Stimulated activated CD4-positive, alpha-beta T cell treated with anti-CD3 and anti-CD28 coated beads, Interleukin-1b, Interleukin-23, amount 100 ng/mL, for 1 hour (primary cell): ENCODE data around the gene BDKRB2.

ENCODE experiments used
- DNase-seq, 2 donors: peaks; one replicate each; pipeline ENCODE4 v3.0.0-alpha.2; 2020; ENCODE audit warnings: low read depth in 2 of 2

Gene BDKRB2

DNA sequence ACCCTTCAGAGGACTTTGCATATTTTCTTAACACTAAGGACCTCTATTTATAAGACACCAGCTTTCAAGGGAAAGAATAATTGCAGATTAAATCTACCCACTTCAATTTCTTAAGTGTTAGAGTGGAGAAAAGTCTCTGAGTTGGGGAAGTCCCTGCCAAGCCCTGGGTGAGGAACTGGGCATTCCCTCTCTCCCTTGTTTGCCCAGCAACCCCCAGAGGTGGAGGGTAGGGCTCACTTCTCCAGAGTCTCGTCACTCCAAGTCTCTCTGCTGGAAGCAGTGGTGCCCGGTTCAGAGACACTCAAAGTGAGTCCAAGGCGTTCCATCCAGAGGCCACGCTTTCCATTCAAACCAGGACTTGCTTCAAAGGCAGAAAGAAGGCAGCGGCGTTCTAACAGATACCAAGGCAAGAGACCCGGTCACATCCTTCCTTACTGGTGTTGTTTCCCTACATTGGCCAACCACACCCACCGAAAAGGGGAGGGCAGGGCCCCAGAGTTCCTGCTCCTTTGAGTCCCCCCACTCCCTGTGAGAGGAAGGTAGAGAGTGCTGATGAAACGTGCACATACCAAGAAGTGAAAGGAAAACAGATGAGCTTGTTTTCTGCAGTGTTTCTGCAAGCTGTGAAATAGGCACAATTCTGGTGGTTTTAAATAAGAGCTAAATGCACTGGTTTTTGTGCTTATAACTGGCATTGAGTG, 6.1 kb upstream of the BDKRB2 start:
- no peak for DNase-seq

DNA sequence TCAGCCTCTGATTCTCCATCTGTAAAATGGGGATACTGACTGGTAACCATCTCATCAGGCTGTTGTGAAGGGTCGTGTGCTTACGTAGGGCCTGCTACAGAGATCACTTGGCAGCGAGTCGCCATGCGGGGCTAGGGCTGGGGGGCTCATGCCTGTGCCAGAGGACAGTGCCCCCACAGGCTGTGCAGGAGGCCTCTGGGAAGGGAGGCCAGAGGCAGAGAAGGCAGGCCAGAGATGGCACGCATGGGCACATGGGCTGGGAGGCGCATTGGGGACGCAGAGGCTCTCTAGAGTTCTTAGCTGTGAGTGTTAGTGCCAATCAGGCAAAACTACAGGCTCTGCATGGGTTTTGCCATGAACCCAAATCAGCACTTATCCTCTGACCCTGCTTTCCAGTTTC, 3.5 kb upstream of the BDKRB2 start:
- DNase-seq, result no peak

DNA sequence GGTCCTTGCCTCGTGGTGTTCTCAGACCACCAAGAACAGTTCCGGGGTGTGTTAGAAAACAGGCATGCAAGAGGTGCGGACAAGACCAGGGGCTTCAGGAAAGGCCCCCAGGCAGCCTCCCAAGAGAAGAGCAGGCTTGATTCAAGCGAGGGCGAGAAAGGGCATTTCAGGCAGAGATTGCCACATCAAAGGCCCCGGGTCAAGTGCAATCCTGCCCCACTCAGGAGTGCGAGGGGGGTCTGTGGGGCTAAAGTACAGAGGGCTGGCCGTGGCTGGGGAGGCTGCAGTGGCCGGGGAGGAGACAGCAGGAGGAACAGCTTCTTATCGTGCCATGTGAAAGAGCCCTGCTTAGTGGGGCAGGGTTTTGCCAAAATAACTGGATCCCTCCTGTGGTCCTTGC, 2.7 kb upstream of the BDKRB2 start:
- no peak for DNase-seq

DNA sequence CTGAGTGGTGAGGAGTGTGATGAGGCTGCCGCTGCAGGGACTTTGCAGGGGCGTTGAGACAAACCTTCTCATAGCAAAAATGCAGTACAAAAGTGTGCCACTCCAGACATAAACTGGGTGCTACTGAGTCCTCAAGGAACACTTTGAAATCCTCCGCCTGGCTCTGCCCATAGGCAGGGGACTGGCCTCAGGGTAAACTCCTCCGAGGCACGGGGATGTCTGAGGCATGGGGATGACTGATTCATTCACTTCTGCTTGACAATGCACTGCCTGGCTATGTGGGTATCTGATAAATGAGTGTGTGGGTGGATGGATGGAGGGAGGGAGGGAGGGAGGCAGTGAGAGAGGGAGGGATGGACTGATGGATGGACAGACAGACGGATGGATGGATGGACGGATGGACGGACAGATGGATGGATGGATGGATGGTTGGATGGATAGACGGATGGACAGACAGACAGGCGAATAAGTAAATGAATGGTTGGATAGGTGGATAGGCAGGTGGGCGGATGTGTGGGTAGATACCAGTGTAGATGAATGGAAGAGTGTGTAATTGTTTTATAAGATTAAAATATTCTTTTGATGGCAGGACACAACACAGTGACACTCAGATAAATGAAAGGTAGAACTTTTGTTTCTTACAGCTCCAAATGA, 2.1 kb upstream of the BDKRB2 start:
- DNase-seq, result no peak

DNA sequence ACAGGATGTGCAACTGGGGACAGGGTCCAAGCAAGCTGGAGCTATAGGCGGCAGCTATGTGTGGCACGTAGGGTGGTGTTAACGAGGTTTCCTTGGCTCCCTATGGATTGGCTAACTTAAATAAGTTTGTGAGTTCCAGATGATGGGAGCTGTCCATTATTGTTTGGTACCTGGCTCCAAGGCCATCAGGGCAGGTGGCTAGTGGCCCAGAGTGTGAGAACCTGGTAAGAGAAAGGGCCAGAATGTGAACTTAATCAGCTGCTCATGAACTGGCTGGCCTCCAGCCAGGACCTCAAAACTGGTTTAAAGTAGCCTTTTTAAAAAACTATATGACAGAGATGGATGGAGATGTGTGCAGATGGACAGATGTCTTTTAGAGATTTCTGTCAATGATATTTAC, 1.5 kb upstream of the BDKRB2 start:
- DNase-seq, result no peak

DNA sequence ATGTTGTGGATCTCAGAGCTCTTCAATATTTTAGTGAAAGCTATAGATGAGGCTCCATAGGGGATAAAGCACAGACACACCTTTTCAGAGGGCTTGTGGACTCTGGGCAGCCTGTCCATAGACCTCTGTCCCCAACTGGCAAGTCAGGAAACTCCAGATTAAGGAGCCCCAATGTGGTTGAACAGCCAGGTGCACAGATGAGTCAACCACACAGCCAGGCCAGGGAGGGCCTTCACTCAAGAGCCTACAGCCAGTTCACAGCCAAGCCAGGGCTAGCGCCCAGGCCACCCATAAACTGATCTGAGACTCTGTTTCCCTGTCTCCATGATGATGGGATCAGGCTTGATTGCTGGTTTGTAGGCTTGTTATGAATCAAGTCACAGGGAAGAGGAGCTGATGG, 1.0 kb upstream of the BDKRB2 start:
- no peak for DNase-seq

DNA sequence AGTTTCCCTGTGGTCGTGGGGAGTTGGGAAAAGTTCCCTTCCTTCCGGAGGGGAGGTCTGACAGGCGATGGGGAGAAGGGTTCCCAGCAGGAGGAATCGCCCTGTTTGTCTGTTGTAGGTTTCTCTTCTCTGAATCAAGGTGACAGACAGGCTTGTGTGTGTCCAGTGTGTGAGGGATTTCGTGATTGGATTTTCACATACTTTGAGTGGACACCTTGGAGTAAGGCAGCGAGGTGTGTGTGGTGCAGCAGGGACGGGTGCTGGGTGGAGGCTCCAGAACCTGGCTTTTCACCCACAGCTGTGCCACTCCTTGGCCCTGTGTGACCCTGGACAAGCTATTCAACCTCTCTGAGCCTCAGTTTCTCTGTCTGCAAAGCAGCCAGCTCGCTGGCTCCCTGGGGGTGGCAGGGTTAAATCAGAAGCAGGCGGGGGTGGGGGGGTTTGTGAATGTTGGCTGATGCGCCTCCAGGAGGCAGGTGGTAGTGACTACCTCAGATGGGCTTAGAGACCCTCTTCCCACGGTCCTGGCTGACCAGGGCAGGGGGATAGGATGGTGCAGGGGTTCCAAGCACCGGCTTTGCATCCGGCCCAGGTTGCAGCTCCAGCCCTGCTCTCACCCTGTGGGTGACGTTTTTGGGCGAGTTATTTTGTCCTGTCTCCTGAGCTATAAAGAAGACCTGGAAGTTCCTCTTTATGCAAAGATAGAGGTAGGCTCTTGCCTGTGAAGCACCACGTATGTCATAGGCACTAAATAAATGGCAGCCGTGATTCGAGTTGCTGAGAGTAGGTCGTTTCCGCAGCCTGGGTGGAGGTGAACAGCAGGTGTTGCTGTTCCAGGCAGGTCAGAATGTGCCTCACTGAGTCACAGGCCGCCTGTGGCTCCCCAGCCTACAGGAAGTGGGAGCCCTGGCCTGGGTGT, 679 bp downstream of the BDKRB2 start:
- no peak for DNase-seq

DNA sequence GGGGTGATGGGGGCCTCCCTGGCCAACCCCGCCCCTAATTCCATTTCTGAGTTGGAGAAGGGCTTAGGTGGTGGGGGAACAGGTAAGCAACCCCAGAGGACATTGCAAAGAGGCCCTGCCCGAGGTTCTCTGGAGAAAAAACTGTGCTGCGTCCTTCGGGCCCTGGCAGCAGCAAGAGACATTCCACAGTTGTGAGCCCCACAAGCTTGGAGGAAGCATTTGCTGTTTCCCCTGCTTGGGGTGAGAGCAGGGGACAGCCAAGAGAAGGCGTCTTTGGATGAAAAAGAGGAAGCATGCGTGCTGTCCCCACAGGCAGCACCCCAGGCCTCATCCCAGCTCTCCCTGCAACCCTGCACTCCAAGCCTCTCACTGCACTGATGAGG, 1.3 kb downstream of the BDKRB2 start:
- no peak for DNase-seq

DNA sequence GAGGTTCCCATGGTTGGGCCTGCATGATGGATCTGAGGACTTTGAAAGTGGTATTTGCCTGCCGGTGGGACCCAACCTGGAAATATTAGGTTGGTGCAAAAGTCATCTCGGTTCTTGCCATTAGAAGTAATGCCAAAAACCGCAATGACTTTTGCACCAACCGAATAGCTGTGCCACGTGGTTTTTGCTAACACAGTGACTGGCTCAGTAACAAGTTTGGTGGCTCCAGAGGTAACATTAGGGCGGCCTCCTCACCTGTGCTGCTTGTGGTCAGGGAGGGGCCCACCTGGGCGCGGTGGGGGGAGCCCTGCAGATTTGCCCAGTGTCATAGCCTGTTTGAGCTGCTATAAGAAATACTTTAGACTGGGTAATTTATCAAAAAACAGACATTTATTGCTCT, 1.8 kb downstream of the BDKRB2 start:
- no peak for DNase-seq

DNA sequence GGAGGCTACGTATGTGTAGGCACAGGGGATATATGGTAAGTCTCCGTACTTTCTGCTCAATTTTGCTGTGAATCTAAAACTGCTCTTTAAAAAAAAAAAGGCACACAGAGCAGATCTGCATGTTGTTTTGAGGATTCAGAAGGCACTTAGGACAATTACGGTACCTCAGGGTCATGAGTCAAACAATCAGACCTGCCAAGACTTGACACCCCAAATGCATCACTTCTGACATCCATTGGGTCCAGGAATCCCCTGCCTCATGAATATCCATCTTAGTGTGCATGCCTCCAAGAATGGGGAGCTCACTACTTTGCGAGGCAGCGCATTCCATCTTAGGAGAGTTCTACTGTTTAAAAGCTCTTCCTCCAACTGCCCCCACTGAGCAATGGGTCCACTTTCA, 3.0 kb downstream of the BDKRB2 start:
- no peak for DNase-seq

DNA sequence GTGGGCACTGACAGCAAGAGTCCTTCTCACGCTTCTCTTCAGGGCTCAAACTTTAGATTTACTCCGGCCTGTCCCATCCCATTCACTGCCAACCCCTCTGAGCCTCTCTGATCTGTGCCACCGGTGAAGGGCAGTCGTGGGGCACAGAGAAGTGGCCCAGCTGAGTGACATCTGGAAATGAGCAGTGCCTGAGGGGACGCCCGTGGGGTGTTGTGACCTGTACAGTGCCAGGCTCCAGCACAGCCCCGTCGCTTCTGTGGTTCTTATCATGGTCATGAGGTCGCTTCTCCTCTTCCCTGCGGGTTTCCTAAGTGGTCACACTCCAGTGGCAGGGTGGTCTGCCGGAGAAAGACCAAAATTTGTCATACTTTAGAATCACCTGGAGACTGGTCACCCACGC, 4.1 kb downstream of the BDKRB2 start:
- DNase-seq, result no peak

DNA sequence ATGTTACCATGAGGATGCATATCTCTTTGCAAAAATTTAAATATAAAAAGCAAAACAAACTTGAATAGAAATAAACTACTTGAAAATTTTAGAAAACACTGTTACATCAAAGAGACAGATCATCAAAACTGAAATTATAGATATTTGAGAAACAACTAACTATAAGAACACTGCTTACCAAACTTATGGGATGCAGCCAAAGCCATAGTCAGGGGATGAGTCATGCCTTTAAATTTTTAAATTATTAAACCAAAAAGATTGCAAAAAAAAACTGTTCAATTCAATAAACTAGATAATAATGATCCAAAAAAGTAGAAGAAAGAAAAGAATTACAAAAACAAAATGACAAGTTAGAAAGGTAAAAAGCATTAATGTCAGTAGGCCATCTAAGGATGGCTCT, 7.5 kb downstream of the BDKRB2 start:
- no peak for DNase-seq

DNA sequence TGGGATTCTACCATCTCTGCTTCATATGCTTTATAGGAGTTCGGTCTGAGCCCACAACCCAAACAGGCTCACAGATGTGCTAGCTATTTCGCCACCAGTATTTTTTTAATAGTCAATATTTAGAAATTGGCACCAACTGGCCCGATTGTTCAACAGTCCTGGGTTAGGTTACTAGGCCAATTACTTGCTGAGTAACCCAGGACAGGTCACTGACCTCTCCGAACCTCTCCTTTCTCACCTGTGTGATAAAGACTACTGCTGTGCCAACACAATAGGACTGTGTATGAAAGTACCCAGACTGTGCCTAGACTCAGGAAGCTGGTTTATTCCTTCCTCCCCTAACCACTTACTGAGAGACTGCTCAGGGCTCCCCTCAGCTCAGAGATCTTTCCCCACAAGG, 8.3 kb downstream of the BDKRB2 start:
- DNase-seq, result no peak

DNA sequence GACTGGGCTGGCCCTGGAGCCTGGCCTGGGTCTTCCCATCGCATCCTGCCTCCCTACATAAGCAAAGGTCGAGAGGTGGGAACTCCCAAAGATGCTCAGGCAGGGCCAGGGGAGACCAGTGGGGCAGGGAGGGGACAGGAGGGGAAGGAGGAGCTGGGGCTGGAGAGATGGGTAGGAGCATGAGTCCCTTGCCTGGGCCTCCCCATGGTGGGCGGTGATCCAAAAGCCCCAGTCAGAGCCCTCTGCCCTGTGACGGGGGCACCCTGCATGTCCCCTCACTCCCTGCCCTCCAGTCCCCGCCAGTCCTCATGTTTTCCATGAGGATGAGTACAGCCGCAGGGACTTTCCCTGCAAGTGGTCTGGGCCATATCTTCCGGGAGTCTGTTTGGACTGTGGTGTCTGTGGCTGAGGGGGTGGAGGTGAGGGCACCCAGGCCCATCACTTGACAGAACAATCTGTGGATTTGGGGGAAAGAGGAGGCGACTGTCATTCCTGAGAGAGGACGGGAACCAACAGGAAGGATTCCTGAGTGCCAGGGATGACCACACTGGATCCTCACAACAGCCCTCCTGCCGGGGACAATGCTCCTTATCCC, 9.3 kb downstream of the BDKRB2 start:
- no peak for DNase-seq

DNA sequence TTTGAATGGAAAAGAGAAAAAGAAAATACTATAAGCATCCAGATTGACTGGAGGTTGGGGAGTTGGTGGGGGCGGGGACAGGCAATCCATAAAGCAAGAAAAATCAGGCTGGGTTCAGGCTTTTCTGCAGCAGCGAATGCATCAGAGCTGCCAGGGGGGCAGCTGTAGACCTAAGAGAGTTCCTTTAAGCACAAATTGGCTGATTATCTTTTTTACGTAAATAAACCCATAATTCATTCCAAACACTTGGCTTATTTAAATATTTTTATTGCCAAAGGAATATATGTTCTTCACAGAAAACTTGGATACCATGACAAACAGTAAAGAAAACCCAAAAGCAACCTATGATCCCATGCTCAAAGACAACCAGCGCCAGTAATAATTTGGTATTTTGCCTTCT, 10.2 kb downstream of the BDKRB2 start:
- DNase-seq, result no peak

DNA sequence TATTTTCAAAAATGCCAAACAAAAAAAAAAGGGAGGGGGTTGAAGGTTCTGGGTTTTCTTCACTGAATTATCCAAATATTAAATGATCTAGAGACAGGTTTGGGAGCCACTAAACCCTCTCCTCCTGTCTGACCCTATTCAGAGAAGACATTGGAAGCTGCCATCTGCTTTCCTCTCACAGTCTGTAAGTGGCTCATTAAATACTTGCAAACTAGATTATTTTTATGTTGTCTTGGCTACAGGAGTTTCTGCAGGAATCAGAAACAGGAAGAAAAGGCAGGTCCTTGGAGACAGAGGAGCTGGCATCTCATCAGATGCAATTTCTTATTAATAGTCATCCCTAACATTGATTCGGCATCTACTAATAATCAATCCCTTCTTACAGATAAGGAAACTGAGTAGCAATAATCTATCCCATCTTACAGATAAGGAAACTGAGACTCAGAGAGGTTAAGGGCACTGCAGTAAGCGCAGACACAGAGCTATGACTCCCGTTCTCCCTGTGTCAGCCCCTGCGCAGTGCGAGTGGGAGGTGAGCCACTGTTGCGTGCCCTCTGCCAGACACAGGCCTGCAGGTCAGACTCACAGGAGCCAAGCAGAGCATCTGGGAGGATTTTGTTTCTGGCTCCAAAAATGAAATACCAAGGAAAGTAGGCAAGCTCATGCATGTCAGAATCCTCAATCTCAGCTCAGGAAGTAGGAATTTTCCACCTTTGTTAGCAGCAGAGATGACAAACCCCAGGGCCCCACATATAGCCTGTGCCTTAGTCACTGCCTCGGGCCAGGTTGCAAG, 11.0 kb downstream of the BDKRB2 start:
- no peak for DNase-seq

DNA sequence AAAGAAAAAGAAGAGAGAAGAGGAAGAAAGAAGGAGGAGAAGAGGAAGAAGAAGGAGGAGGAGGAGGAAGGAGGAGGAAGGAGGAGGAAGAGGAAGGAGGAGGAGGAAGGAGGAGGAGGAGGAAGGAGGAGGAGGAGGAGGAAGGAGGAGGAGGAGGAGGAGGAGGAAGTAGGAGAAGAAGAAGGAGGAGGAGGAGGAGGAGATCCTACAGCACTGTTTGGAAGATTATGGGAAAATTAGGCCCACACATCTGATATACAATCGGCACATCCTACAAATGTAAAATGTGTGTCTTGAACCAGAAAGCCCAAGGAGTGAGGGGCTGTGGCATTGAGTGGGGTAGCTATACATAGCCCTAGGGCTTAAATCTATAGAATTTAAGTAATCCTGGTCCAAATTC, 12.0 kb downstream of the BDKRB2 start:
- no peak for DNase-seq

DNA sequence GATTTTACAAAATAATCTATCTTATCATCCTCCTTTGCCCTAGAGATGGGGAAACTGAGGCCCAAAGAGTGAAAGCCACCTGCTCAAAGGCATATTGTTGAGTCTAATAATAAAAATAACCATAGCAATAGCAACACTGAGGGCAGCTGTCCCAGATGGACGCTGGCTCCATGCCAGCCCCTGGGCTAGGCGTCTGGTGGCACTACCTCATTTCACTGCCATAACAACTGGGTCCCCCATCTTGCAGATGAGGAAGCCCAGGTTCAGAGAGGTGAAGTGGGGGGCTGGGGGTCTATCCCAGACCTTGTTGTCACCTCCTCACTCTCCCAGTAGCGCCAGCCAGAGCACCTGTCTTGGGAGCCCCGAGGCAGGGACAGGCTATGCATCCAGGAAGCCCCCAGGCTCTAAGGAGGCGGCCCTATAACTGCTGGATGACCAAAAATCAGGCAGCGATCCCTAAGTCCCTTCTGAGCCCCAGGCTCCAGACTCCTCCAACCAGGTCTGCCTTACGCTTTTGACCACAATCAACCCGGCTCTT, 12.8 kb downstream of the BDKRB2 start:
- no peak for DNase-seq

DNA sequence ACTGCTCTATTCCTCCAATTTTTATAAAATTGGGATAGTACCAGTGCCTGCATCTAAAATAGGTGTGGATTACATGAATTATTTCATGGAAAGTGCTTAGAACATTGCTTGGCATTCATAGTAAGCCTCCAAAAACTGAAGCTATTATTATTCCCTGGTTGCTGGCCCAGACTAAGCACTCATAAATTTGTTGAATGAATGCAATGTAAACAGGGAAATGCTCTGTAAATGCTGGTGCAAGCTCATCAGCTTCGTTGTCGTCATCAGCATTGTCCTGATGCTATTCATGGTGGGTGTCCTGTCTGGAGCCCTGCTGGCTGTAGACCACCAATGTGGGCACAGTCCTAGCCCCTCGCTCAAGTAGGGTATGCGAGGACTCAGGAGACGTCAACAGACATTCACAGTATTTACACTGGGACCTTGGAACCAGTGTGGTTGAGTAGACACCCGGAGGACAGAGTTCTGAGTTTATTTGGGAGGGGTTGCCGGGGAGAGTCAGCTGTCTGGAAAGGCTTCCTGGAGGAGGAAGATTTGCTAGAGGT, 16.5 kb downstream of the BDKRB2 start:
- DNase-seq, result no peak

DNA sequence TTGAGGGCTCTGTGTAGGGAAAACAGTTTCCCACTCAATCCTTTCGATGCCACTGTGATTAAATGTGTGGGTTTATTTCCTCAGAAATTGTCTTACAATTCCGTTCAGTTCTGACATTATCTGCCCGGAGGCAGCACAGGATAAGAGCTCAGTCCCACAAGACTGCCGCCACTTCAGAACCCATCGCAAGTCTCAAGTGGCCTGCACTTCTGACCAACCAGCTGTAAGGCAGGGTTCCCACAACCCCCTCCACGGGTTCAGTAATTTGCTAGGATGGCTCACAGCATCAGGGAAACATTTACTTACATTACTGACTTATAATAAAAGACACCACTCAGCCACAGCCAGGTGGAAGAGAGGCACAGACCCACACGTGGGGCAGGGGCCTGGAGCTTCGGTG, 17.2 kb downstream of the BDKRB2 start:
- DNase-seq, result no peak

DNA sequence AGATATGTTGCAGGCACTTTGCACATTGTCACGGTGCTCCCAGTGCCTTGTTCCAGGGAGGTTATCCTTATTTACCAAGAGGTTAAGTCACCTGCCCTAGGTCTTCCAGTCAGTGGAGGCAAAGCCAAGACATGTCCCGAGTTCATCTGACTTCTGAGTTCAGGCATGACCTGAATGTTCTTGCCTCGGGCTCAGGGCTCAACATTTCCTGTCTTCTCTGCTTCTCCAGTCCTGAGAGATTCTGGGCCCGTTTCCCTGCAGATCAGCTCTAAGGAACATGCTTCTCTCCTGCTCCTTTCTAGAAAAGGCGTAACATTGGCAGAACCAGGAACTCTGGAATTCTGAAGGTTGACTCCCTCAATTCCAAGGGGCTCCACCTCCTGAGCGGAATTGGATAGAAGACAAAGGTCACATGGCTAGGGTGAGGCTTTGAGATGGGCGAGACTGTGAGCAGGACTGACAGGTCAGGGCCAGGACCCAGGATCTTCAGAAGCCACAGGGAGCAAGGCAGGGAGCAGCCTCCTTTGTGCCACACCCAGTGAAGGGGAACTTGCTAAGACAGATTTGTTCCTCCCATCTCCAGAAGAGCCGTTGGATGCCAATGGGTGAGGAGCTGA, 19.9 kb downstream of the BDKRB2 start:
- DNase-seq, result no peak
